ENCODE measurements around the gene TOR2A.

The TOR2A gene

GRCh38 chr9:127693697-127694096 lies 41.4 kb downstream of the TOR2A start:
- no peak for DNase-seq

DNA sequence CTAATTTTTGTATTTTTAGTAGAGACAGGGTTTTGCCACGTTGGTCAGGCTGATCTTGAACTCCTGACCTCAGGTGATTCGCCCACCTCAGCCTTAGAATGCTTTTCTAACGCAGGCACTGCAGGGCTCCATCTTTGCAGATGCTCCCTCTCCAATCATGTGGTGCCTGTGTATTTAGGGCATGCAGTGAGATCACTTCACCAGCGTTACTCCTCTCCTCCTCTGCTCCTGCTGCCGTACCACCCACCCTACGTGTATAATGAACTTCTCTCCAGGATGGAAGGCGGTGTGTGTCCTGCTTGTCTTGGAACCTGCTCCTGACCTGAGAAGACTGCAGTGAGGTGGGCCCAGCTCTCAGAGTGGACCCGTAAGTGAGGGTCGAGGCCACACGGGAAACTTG lies 42.0 kb downstream of the TOR2A start:
- DNase-seq: no peak

- no peak for DNase-seq
Observed at GRCh38 chr9:127692071-127692470, 43.0 kb downstream of the TOR2A start.

DNA sequence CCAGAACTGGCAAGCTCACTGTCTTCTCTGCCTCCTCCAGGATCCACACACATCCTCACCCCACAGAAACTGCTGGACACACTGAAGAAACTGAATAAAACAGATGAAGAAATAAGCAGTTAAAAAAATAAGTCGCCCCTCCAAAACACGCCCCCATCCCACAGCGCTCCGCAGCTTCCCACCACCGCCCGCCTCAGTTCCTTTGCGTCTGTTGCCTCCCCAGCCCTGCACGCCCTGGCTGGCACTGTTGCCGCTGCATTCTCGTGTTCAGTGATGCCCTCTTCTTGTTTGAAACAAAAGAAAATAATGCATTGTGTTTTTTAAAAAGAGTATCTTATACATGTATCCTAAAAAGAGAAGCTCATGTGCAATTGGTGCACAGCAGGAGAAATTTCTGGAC lies 44.4 kb downstream of the TOR2A start:
- no peak for DNase-seq

DNA sequence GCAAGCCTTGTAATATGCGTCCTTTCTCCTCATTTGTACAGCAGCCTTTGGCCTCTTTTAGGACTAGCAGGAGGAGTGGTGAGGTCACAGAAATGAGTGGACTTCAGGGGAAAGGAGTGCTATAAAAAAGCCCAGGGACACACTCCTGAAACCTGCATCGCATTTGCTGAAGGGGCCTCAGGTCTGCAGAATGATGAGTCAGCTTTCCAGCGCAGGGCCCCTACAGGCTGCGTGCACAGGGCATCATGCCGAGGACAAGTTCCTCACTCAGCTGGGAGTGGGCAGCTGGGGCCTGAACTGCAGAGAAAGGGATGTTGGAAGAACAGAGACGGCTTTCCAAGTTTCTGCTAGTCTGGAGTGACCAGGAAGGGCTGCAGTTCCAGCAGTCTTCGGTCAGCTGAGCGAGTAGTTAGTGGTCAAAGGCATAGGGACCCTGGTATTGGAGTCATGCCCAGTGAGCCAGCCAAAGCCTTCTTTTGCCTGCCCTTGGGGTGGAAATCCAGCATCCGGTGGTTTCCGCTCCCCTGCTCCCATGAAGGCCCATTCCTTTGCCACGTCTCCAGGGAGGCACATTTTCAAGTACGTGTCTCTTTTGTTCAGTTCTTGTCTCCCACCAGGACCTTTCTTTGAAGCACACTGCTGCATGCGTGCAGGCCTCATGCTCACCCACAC lies 45.6 kb downstream of the TOR2A start:
- DNase-seq: no peak

GRCh38 chr9:127686461-127687393 lies 48.4 kb downstream of the TOR2A start:
- no peak for DNase-seq

DNA sequence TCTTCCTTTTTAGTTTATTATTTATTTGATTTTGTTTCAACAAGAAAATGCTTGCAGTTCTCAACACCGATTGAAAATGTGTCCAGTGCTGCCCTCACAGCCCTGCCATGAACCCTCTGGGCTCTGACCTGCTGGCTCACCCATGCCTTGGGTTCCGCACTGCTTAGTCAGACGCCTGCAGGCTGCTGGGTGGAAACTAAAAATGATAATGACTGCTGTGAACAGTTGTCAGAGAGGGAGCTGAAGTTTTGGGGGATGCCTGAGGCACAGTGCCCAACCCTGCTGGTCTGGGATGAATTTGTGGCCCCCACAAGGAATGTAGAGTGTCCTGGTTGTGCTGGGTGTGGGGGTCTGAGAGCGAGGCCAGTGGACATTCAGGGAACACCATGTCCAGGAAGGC lies 50.5 kb downstream of the TOR2A start:
- DNase-seq: no peak

DNA sequence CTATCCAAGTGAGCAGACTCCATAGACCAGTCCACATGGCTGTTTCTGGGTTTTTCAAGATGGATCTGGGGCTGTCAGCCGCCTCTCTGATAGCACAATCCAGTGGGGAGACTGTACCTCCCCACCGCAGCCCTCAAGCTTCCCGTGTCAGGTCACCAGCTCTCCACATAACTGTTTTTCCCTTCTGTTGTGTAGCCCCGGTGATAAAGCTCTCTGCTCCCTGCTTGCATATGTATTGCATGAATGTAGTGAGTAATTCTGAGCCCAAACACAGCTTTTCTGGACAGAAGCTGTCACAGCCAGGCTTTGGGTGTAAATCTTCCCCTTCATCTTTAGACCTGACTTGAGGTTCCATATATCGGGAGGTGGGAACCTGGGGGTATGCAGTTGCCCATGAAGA lies 51.4 kb downstream of the TOR2A start:
- DNase-seq: no peak

GRCh38 chr9:127682351-127683136 lies 52.5 kb downstream of the TOR2A start:
- DNase-seq: no peak
